GM19455 (cell line): ENCODE results near the gene INPP5A.
"Not testable (repeated sequence)": the region's sequence is repeated elsewhere in the genome, so short reads cannot be mapped to it uniquely, and the experiment has no call there.

ENCODE experiments used
- ATAC-seq: cut with Tn5 transposase; IDR thresholded peaks from one replicate; pipeline ENCODE4 v1.9.1; 2021; ENCODE audit not compliant: unreplicated experiment

The INPP5A gene

GRCh38 chr10:132503581-132504421 is 33.8 kb upstream of the INPP5A start:
- no peak for ATAC-seq

DNA sequence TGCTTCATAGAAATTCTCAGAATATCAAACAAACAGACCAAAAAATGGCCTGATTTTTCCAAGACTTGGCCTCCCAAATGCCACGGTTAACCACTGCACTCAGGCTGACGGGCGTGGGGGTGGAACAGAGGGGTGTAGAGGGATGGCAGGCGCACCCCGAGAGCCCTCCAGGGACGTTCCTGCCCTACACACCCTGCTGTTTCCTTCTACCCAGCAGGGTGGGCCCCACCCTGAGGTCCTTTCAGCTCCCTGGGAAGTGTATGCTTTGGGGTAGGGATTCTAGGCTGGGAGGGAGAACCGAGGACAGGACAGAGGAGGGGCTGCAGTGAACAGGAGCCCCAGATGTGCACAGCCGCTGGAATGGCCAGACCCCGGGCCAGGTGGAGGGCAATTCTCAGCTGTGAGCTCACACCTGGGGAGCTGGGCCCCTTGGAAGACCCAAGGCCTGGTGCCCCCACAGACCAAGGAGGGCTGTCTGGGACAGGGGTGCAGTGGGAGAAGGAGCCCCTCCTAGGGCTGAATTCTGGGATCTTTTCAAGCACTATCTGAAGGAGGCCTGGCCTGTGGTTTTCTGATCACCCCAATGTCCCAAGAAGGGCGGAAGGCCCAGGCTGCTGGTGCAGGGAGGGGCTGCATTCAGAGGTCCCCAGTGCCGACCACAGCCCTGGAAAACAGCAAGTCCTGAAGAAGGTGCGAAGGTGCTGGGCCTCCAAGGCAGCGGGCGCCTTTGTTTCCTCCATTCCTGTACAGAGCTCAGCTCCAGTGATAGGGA is 32.9 kb upstream of the INPP5A start:
- ATAC-seq, result no peak

DNA sequence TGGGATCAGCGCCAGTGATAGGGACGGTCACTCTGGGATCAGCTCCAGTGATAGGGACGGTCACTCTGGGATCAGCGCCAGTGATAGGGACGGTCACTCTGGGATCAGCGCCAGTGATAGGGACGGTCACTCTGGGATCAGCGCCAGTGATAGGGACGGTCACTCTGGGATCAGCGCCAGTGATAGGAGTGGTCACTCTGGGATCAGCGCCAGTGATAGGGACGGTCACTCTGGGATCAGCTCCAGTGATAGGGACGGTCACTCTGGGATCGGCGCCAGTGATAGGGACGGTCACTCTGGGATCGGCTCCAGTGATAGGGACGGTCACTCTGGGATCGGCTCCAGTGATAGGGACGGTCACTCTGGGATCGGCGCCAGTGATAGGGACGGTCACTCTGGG is 32.0 kb upstream of the INPP5A start:
- ATAC-seq, result not testable (repeated sequence)

DNA sequence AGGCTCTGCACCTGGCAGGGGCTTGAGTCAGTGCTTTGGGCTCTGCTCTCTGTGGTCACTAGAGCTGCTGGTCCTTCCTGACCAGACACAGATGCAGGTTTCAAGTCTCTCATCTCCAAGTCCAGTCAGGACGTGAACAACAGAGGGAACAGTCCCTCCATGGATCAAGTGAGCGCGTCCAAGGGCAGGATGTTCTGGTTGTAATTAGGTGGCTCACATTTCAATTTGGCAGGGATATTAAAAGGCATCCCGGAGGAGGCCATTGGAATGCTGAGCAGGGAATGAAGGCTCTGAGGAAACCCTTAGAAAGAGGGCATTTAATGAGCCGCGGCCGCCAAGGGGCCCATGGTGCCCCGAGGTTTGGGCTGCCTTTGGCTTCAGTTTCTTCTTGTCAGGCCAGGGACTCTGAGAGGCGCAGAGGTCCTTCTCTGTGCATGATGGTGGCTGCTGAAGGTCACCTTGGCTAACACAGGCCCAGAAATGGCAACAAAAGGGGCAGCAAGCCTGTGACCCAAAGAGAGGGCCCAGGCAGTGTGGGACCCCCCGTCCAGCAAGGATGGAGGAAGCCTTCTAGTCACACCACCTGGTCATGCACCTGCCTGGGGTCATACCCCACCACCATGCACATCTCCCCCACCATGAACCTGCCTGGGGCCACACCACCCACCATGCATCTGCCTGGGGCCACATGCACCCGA is 30.7 kb upstream of the INPP5A start:
- ATAC-seq, result no peak

DNA sequence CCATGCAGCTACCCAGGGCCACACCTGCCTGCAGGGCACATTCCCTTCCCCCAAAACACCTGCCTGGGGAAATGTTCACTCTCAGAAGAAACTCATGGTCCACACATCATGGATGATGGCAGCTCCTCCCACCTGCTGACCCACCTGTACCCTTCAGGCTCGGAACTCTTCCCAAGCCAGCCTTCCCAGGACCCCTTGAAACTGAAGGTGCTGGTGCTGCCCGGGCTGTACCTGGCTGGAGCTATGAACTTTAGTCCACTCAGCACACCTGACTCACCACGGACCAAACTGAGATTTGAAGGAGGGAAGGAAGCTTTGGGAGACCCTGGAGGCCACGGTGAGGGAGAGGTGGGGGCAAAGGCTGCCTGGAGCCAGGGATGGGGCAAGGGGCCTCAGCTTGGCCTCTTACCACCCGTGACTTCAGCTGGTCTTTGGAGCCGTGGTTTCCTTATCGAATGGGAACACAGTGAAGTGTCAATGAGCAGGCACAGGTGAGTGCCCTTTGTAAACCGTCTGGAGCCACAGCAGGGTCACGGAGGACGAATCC is 30.1 kb upstream of the INPP5A start:
- ATAC-seq, result no peak

DNA sequence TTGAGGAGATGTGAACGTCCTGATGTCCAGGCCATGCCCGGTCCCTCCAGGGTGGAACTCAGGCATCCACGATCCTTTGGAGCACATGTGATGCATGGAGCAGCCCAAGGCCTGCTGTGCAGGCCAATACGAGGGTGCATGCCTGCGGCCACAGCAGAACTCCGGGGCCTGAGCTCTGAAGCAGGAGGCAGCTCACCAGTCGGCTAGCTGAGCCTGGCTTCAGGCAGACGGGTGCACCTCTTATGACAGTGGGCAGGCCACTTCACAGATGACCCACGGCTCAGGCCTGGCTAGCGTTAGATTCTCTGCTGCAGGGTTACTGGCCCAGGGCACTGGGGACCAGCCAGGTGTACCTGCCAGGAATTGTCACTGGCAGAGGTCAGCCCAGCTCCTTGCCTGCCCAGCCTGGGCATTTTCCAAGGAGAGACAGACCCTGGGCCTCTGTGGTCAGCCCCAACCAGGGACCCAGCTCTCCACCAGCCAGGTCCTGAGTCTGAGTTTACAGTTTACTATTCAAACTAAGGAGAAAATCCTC is 29.6 kb upstream of the INPP5A start:
- no peak for ATAC-seq

DNA sequence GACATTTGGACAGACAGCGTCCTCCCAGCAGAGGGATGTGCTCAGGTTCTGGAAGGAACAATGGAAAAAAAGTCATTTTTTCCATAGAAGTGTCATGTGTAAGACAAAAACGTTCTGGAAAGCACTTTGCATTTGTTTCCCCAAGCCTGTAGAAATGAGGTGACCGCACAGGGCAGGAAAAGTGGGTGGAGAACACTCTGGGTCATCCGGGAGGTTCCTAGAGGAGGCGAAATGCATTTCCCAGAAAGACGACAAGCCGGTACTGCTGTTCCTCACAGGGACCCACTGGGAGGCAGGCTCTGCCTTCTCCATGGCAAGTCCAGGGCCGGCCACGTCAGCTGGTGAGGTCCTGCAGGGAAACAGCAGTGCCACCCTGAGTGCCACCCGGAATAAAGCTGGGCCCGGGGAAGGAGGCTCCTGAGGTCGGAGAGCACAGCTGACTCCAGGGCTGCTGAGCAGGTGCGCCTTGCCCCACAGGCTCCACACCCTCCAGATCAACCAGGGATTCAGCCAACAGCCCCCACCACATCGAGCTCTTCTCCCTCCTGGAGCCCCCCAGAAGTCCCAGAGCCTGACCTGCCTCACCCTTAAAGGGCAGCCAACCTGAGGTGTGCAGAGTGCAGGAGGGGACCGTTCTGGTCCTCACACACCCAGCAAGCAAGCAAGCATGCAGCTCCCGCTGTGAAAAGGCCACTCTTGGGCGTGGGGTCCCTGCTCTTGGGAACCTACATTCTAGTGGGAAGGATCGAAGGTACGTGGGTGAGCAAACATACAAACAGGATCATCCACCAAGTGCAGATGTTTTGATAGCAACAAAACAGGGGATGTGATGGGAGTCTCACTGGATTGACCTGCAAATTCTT is 28.8 kb upstream of the INPP5A start:
- no peak for ATAC-seq

DNA sequence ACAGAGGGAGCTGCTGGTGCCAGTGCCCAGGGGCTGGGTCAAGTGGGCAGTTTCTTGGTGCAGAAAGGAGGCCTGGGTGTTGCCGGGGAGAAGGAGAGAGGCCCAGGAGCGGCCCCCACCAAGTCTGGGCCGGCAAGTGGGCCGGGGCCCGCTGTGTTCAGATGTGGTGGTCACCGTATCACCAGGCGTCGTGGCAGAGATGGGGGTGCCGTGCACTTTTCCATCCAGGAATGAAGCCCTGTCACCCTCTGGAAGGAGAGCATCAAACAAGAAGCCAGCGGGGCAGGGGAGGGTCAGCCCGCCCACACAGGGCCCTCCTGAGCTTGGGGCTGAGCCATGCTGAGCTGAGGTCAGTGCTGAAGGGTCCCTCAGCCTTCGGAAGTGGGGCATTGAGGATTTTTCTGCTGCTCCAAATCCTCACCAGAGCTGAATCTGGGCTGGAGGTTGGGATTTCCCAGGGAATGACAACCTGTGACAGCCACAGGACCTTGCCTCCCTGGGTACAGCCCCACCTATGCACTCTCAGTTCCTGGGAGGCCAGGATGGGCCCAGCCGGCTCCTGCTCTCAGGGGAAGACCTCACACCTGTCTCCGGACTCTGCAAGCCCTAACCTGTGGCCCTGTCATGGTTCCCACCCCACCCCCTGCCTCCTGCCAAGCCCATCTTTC is 27.9 kb upstream of the INPP5A start:
- ATAC-seq, result no peak

GRCh38 chr10:132510174-132510611 is 27.4 kb upstream of the INPP5A start:
- no peak for ATAC-seq

- ATAC-seq, result no peak
These were observed 26.2 kb upstream of the INPP5A start for GRCh38 chr10:132511121-132512051.

- no peak for ATAC-seq
These were observed 25.5 kb upstream of the INPP5A start for GRCh38 chr10:132512052-132512442.

DNA sequence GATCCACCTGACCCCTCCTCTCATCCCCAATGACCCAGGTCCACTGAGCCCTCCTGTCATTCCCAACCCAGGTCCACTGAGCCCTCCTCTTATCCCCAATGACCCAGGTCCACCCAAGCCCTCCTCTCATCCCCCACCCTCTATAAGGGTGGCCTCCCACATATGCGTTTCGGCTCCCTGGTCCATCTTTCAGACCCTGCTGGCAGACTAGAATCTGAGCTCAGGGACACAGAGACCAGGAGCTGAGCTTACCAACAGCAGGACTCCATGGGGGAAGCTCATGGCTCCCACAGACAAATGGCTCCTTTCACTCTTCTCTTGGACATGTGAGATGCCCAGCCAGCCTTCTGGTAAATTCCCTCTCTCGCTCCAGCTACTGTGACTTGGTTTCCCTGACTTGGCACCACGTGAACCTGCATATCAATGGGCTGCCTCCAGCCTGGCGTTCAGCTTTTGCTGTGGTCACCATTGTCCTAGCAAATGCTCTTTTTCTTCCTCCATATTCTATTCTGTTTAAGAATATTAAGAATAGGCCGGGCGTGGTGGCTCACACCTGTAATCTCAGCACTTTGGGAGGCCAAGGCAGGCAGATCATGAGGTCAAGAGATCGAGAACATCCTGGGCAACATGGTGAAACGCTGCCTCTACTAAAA is 24.8 kb upstream of the INPP5A start:
- no peak for ATAC-seq

- no peak for ATAC-seq
These were observed 22.6 kb upstream of the INPP5A start for GRCh38 chr10:132514821-132515520.

- no peak for ATAC-seq
These were observed 21.5 kb upstream of the INPP5A start for GRCh38 chr10:132515811-132516726.

DNA sequence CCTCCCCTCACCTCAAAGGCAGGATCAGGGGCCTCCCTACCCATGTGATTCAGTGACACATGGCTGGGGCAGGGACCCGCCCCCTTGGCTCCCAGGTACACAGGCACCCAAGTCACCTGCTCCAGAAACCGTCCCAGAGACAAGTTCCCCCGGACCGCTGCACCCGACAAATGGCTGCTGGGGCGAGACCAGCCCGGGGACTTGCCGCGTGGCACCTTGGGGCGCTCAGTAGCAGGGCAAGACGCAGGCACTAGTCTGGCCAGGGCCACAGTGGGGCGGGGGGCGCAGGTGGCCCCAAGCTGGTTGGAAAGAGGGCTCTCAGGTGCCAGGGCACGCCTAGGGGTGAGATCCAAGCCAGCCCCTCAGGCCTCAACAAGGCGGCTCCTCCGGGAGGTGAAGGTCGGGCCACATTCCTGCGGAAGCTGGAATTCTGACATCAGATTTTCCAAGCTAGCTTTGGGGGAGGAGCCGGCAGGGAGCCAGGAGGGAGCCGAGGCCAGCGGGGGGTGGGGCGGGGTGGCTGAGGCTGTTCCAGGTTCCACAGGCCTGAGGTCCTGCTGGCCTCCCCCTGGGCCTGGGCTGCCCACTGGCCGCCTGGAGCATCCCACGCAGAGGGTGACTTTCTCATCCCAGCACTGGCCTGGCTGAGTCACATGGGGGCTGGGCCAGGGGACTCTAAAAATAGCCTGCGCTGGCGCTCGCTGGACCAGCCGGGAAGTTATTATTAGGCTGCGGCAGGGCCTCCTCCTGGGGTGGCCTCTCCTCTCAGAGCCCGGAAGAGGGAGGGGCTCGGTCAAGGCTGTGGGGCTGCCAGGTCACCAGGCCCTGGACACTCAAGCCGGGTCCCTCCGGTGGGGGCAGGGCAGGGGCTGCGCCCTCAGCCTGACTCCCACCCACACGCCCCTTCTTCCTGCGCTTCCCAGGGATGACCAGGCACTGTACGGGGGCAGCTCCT is 20.5 kb upstream of the INPP5A start:
- no peak for ATAC-seq
